HUDEP-2 (cell line): Measurements from ENCODE around the gene TET1.
A peak's percentile ranks its signal among the peaks of the same experiment; 100 is the strongest.
"Not testable (repeated sequence)": the region's sequence is repeated elsewhere in the genome, so short reads cannot be mapped to it uniquely, and the experiment has no call there.

Experiments
- DNase-seq, 76 experiments: peaks; one replicate each; lab custom pipeline; 2025; ENCODE audit not compliant: unreplicated experiment in 76 of 76; lab: John Stamatoyannopoulos, UW

The TET1 gene

DNA sequence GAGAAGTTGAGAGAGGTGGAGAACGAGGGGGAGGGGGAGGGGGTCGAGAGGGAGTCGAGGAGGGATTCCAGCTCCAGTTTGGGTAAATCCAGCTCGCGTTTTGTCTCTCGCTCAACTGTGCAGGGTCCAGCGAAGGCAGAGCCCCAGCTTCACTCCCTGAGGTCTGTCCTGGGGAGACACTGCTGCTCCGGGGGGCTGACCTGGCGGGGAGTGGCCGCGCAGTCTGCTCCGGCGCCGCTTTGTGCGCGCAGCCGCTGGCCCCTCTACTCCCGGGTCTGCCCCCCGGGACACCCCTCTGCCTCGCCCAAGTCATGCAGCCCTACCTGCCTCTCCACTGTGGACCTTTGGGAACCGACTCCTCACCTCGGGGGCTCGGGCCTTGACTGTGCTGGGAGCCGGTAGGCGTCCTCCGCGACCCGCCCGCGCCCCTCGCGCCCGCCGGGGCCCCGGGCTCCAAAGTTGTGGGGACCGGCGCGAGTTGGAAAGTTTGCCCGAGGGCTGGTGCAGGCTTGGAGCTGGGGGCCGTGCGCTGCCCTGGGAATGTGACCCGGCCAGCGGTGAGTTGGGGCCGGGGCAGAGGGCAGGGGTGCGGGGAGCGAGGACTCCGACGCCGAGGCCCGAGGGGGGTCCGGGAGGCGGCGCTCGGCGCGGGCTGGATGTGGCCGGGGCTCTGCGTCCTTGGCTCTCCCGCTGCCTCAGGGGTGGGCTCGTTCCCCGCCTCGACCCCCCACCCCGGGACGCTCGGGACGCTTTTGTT lies at the start of gene TET1:
TET1 (plus strand) TSS at position 152 of the 757 bp plus-strand sequence. CDS start 12,002 bp downstream, outside the sequence.
- peak in 1 of 76 experiments; percentile 1 for DNase-seq

DNA sequence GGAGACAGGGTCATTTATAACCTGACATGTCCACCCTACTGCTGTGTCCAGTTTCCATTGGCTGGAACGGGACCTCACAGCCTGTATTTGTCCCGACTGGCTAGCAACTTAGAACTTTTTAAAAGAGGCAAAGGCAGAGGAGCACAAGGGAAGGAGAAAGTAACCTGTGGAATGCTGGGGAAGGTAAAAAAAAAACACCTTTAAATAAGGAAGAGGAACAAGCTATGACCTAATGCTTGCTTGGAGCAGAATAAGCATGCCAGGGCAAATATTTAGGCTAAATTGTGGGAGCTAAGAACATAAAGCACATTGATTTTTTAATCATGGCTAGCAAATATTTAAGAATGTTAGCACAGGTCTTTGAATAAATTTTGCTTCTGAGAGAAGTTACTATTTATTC lies 43.9 kb upstream of the TET1 start:
- DNase-seq: not testable (repeated sequence)

GRCh38 chr10:68516766-68517165 lies 43.4 kb upstream of the TET1 start:
- no peak for DNase-seq

DNA sequence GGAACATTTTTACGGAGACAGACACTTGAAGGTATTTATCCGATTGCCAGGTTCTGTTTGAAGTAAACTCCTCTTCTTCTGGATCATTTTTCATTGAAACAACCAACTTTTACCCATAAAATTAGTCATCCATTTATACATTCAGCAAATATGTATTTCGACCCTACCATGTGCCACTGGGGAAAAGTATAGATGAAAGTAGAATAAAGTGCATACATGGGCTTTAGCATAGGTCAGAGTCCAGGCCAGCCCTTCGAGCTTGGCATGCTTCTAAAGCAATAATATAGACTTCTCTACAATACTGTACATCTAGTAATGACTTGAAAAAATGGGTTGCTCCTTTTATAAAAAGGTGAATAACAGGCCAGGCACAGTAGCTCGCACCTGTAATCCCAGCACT lies 42.9 kb upstream of the TET1 start:
- DNase-seq: no peak

- not testable (repeated sequence) for DNase-seq
These were observed 41.5 kb upstream of the TET1 start for GRCh38 chr10:68518609-68519008.

DNA sequence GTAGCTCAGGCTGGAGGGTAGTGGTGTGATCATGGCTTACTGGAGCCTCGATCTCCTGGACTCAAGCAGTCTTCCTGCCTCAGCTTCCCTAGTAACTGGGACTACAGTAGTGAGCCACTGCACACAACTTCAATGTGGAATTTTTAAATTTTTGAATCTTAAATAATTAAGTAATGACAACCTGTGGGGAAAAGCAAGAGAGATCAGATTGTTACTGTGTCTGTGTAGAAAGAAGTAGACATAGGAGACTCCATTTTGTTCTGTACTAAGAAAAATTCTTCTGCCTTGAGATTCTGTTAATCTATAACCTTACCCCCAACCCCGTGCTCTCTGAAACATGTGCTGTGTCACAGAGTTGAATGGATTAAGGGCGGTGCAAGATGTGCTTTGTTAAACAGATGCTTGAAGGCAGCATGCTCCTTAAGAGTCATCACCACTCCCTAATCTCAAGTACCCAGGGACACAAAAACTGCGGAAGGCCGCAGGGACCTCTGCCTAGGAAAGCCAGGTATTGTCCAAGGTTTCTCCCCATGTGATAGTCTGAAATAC lies 34.6 kb upstream of the TET1 start:
- DNase-seq: not testable (repeated sequence)

DNA sequence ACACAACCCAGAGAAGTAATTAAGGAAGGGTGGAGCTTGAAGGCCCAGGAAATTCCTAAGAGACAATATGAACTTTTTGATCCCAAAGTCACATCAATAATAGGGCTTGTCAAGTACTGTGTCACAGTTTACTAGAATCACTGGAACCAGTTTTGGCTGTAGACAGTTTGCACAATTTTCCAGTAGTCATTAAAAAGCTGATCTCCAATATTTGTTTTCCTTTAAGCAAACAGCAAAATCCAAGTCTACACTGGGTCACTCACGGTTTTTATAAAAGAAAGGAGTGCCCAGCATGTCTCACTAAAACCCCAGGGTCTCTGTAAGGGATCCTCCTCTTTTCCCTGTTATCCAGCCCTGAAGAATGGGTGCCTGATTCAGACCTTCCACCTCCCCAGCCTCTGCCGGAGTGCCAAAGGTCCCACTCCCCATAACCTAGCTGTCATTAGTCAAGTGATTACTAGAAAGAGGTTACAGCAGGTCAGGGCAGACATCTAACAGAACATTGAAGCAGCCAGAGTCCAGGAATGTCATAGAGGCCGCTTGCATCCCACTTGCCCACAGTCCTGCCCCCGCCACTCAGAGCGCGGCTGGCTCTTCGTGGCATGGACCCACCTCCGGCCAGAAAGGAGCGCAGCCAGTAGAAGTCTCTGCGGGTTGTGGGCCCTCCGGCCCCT lies 33.4 kb upstream of the TET1 start:
- DNase-seq: peak in 3 of 76 experiments; percentile 15 to 64 (median 28)

DNA sequence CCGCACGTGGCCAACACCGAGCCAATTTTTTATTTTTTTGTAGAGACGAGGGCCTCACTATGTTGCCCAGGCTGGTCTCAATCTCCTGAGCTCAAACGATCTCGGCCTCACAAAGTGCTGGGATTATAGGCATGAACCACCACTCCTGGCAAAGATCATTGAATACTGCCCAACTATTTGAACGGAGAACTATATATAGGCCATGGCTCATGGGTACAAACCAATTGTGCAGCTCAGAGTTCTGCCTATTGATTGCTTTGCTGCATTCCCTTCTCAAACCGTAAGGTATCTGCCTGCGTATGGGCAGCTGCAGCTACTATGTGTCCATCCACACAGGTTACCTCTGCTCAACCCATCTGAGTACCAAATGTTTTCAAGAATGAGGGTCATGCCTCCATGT lies 23.2 kb upstream of the TET1 start:
- no peak for DNase-seq

GRCh38 chr10:68537796-68538195 lies 22.3 kb upstream of the TET1 start:
- DNase-seq: no peak

GRCh38 chr10:68543004-68543918 lies 16.9 kb upstream of the TET1 start:
- no peak for DNase-seq

- peak in 50 of 76 experiments; percentile 3 to 65 (median 26) for DNase-seq
These were observed 9.3 kb upstream of the TET1 start for GRCh38 chr10:68550747-68551411.

DNA sequence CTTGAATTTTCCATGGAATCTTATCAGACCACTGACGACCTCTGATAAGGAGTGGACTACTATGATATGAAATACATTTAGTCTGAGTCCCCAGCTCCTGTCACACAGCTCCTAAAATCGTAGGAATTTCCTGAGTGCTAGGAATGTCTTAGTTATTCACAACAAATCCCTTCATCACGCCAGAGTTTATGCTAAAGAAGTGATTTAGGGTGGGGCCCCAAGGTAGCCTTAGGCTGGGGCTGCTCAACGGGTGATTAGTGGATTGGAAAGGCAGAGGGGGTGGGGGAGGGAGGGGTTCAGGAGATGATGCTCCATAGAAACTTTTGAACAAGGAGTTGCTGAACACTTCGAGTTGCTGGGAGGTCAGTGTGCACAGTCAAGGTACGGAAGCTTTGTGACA lies 7.0 kb upstream of the TET1 start:
- no peak for DNase-seq

DNA sequence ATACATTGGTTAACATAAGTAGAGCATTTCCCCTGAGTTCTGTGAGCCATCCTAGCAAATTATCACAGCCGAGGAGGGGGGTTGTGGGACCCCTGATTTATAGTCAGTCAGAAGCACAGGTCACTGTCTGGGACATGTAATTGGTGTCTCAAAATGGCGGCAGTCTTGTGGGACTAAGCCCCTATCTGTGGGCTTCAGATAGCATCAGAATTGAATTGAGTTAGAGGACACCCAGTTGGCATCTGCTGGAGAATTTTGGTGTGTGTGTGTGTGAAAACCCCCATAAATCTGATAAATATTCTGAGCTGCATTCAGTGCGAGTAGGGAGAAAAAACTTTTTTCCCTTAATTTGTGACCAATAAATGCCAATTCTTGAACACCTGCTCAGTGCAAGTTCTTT lies 6.5 kb upstream of the TET1 start:
- no peak for DNase-seq

GRCh38 chr10:68558478-68558877 lies 1.7 kb upstream of the TET1 start:
- no peak for DNase-seq

DNA sequence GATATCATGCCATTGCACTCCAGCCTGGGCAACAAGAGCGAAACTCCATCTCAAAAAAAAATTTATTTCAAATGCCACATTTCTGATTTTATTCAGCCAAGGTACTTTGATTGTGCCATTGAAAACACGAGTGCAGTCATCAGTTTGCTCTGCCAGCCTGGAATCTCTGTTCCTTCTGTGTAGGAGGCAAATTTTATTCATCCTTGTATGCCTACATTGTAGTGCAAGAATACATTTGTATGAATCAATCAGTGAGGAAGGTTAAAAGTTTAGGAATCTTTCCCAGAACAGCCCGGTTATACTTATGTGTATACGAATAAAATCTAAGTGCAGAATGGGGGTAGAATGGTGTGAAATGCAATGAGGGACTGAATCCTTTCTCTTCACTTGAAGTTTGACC lies 886 bp upstream of the TET1 start:
- no peak for DNase-seq

DNA sequence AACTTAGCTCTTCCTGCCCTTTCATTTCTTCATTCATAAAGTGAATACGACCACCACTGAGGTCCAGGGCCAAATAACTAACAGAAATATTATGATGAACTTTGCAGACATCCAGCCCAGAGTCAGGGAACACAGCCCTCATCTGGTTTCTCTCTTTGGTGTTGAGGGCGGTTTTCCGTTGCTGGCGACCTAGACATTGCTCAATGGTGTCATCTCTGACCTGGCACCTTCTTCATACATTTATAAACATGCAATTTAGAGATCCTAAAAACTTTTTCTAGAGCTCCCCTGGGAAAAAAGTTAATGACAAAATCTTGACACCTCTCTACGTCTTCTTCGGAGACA lies 324 bp upstream of the TET1 start:
- DNase-seq: no peak

GRCh38 chr10:68560943-68561864 lies 1.1 kb downstream of the TET1 start:
- DNase-seq: peak in 1 of 76 experiments; percentile 3

DNA sequence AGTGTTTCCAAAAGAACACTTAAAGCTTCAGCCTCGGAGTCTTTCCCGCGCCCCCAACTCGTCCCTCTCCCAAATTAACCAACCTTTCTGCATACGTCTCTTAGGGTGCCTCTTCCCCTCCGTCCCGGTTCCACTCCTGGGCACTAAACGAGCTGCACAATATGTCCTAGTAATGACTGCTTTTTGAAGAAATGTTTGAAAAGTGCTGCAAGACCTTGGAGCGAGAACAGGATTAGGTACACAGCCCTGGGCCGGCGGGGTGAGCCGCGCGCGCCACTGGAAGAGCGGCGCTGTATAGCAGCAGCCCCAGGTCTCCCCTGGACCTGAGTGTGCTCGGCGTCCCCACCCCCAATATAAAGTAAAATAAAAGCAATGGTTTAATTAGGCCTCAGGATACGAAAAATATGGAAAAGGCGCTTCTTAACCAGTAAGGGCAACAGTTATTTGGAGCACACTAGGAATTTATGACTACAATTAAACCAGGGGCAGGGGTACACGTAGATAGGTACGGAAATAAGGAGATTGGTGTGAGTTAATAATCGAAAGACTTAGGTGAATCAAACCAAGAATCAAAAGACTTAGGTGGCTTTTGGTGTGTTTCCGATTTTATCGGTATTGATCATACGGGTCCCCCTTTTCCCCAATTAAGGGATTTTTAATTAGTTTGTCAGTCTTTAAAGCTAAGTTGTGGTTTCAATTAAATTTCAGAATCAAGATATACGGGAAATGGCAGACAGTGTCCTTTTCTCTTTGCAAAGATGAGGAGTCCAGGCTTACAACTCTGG lies 1.9 kb downstream of the TET1 start:
- DNase-seq: no peak
